ENCODE results near the gene NCAPD2. TPM values are rescaled to one million over a fixed set of nuclear protein-coding genes. Genes with fewer than 3 reads are reported as not detected.

The NCAPD2 gene, protein sequence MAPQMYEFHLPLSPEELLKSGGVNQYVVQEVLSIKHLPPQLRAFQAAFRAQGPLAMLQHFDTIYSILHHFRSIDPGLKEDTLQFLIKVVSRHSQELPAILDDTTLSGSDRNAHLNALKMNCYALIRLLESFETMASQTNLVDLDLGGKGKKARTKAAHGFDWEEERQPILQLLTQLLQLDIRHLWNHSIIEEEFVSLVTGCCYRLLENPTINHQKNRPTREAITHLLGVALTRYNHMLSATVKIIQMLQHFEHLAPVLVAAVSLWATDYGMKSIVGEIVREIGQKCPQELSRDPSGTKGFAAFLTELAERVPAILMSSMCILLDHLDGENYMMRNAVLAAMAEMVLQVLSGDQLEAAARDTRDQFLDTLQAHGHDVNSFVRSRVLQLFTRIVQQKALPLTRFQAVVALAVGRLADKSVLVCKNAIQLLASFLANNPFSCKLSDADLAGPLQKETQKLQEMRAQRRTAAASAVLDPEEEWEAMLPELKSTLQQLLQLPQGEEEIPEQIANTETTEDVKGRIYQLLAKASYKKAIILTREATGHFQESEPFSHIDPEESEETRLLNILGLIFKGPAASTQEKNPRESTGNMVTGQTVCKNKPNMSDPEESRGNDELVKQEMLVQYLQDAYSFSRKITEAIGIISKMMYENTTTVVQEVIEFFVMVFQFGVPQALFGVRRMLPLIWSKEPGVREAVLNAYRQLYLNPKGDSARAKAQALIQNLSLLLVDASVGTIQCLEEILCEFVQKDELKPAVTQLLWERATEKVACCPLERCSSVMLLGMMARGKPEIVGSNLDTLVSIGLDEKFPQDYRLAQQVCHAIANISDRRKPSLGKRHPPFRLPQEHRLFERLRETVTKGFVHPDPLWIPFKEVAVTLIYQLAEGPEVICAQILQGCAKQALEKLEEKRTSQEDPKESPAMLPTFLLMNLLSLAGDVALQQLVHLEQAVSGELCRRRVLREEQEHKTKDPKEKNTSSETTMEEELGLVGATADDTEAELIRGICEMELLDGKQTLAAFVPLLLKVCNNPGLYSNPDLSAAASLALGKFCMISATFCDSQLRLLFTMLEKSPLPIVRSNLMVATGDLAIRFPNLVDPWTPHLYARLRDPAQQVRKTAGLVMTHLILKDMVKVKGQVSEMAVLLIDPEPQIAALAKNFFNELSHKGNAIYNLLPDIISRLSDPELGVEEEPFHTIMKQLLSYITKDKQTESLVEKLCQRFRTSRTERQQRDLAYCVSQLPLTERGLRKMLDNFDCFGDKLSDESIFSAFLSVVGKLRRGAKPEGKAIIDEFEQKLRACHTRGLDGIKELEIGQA (N-terminal part only)
- 112 and 123 TPM in 2 replicates for total RNA-seq

DNA sequence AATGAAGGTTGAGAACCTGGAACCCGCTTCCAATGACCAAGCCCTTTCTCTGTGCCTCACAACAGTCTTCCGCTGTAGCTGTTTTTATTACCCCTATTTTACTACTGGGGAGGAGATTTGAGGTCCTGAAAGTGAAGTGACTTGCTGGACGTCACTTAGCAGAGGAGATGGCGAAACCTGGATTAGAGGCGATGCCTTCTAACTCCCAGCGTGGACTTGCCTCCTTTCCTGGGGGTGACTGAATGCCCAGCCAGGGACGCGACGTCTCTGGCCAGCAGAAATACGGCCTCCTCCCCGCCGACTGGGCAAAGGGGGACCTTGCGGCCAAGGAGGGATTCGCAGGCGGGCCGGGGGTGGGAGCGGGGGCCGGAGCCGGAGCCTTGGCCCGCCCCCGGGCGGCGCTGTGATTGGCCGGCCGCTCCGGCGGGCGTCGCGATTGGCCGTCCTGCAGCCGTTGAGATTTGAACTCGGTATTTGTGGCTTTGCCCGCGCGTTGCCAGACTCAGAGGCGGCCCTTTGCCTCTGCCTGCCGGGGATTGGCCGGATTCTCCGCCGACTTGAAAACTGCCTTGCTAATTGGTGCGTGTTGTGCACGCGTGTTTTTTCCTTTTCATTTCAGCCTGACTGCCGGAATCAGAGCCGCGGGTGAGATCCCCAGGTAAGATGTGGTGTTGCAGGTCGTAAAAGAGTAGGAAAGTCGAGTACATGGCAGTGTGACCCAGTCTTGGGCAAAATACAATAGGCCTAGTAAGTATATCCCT, at the start of gene NCAPD2:
Gene NCAPD2 (plus strand): TSS at position 606 of the 761 bp plus-strand sequence. CDS start 997 bp downstream, outside the sequence.
- intact Hi-C loops (cut with micrococcal nuclease): loop anchor here (1.0 to 5.0 kb wide), 19 partner anchors 23 to 639 kb away; partner anchors contain the start of genes CD4, CDCA3, CHD4 and CLSTN3

DNA sequence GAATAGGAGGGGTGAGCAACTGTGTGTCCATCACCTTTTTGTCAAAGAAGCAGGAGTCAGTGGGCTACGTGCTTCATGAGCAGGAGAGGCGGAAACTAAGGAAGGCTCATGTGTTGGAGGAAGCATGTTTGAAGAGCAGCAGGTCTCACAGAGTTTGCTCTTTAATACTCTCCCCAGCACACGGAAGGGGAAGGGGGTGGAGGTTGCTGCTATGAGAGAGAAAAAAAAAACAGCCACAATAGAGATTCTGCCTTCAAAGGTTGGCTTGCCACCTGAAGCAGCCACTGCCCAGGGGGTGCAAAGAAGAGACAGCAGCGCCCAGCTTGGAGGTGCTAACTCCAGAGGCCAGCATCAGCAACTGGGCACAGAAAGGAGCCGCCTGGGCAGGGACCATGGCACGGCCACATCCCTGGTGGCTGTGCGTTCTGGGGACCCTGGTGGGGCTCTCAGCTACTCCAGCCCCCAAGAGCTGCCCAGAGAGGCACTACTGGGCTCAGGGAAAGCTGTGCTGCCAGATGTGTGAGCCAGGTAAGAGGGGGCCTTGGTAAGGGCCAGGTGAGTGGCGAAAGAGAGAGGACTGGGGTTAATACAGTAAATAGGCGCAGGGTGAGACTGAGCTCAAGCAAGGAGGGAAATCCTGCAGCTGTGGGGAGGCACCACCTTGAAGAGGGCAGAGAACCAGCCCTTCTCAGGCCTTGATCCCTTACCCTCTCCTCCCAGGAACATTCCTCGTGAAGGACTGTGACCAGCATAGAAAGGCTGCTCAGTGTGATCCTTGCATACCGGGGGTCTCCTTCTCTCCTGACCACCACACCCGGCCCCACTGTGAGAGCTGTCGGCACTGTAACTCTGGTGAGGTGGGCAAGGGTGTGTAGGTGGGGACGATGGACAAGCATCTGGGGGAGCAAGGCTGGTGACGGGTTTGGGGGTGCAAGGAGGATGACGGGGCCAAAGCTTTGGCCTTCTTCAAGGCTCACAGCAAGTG, 48.9 kb upstream of the NCAPD2 start, which contains the start of gene CD27:
Gene CD27 (plus strand): TSS at position 252 of the 985 bp plus-strand sequence. CDS start 141 bp downstream, at position 393.
- intact Hi-C loops (cut with micrococcal nuclease): loop anchor here (1.0 kb wide), 4 partner anchors 7 to 22 kb away; partner anchors contain the start of gene TAPBPL

DNA sequence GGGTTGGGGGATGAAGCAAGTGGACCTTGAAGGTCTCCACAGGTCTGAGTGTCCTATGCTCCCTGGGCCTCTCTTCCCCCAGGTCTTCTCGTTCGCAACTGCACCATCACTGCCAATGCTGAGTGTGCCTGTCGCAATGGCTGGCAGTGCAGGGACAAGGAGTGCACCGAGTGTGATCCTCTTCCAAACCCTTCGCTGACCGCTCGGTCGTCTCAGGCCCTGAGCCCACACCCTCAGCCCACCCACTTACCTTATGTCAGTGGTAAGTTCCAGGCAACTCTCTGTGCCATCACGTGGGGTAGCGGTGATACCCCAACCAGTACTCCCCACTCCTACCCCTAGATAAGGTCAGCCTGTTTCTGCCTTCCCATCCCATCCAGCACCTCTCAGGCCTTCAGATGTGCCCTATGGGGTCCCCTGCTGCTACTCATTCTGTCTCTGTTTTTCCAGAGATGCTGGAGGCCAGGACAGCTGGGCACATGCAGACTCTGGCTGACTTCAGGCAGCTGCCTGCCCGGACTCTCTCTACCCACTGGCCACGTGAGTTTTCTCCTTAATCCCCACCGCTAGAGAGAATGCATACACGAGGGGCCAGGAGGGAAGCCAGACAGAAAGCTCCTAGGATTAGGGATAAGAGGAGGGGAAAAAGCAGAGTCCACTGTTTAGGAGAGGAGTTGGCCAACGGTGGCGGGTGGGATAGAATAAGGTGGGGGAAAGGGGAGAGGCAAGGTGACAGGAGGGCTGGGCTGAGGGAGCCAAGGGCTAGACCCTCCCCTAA, 43.6 kb upstream of the NCAPD2 start:
- intact Hi-C loops (cut with micrococcal nuclease): loop anchor here (5.0 kb wide), 1 partner anchor 42 kb away; the partner anchor contains the start of genes MRPL51 and NCAPD2

DNA sequence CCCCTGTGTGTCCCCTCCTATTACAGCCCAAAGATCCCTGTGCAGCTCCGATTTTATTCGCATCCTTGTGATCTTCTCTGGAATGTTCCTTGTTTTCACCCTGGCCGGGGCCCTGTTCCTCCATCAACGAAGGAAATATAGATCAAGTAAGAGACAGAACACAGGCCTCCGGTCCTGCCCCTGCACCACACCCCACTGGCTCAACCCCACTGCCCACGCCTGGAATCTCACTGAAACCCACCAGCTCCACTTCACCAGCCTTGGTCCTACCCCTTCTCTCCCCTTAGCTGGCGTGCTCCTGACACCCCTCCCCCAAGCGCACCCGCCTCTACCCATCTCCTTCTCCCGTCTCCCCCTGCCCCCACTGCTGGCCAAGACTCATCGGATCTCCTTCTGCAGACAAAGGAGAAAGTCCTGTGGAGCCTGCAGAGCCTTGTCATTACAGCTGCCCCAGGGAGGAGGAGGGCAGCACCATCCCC, 43.0 kb upstream of the NCAPD2 start:
- intact Hi-C loops (cut with micrococcal nuclease): loop anchor here (5.0 kb wide), 1 partner anchor 41 kb away; the partner anchor contains the start of genes MRPL51 and NCAPD2

DNA sequence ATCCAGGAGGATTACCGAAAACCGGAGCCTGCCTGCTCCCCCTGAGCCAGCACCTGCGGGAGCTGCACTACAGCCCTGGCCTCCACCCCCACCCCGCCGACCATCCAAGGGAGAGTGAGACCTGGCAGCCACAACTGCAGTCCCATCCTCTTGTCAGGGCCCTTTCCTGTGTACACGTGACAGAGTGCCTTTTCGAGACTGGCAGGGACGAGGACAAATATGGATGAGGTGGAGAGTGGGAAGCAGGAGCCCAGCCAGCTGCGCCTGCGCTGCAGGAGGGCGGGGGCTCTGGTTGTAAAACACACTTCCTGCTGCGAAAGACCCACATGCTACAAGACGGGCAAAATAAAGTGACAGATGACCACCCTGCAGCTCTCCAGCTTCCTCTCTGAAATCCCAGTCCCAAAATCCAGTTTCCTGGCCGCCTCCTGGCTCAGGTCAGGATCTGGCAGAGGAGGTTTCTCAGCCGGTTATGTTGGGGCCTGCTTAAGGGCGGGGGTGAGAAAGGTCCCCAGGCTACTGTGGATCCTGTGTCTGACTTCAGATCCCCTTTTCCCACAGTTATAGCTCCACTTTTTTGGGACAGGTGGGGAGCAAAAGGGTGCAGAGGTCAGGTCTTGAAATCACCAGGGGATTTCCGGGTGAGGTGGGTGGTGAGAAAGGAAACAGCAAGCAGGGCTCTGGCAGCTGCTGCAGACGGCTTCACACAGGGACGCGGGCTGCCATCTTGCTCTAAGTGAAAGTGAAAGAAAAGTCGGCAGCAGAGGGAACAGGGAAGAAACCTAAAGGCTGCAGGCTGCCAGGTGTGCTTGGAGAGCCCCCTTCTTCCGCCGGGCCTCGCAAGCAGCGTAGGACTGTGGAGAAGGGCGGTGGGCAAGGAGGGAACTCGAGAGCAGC, 42.3 kb upstream of the NCAPD2 start, which contains the start of gene TAPBPL:
Gene TAPBPL (plus strand): TSS at position 695 of the 897 bp plus-strand sequence. CDS start 207 bp downstream, outside the sequence.
- intact Hi-C loops (cut with micrococcal nuclease): loop anchor here (1.0 to 5.0 kb wide), 7 partner anchors 7 to 117 kb away; partner anchors contain the start of genes CD27, MRPL51, NCAPD2 and VAMP1

DNA sequence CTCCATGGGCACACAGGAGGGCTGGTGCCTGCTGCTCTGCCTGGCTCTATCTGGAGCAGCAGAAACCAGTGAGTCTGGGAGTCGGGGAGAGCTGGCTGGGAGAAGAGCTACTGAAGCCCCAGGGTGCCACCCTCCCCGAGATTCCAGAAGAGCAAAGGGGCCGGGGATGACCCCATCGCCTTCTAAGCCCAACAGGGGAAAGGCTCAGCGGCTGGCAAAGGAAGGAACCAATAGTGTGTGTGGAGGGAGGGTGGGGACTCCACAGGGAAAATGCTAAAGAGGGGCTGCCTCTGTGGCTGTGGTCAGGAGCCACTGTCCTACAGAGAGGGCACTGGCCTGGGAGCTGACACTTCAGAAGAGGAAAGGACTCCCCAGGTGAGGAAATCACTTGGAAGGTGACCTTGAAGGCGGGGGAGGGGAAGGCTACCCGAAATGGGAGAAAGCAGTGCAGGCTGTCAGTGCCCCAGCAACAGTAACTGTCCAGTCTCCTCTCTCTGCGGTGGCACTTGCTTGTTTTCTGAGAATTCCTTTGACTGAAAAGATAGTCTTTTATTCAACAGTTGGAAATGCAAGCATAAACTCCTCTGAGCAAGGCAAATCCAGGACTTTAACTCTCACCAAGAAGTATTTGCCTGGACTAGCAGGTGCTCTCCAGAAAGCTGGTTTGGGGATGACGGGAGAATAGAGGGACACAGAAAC, 41.5 kb upstream of the NCAPD2 start:
- intact Hi-C loops (cut with micrococcal nuclease): loop anchor here (1.0 to 5.0 kb wide), 7 partner anchors 8 to 118 kb away; partner anchors contain the start of genes CD27, MRPL51, NCAPD2 and VAMP1

DNA sequence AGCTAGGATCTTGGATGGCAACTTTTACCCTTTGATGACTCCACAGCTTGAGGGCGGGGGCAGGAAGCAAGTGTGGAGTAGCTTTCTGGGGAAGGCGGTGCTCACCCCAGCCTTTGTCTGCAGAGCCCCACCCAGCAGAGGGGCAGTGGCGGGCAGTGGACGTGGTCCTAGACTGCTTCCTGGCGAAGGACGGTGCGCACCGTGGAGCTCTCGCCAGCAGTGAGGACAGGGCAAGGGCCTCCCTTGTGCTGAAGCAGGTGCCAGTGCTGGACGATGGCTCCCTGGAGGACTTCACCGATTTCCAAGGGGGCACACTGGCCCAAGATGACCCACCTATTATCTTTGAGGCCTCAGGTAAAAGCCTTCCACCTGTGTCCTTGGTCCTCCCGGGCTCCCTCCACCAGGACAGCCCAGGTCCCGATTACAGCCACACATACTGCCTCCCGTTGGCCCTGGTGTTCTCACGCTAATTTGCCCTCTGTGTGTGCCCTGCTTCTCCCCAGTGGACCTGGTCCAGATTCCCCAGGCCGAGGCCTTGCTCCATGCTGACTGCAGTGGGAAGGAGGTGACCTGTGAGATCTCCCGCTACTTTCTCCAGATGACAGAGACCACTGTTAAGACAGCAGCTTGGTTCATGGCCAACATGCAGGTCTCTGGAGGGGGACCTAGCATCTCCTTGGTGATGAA, 40.8 kb upstream of the NCAPD2 start:
- intact Hi-C loops (cut with micrococcal nuclease): loop anchor here (1.0 to 5.0 kb wide), 7 partner anchors 8 to 118 kb away; partner anchors contain the start of genes CD27, MRPL51, NCAPD2 and VAMP1

DNA sequence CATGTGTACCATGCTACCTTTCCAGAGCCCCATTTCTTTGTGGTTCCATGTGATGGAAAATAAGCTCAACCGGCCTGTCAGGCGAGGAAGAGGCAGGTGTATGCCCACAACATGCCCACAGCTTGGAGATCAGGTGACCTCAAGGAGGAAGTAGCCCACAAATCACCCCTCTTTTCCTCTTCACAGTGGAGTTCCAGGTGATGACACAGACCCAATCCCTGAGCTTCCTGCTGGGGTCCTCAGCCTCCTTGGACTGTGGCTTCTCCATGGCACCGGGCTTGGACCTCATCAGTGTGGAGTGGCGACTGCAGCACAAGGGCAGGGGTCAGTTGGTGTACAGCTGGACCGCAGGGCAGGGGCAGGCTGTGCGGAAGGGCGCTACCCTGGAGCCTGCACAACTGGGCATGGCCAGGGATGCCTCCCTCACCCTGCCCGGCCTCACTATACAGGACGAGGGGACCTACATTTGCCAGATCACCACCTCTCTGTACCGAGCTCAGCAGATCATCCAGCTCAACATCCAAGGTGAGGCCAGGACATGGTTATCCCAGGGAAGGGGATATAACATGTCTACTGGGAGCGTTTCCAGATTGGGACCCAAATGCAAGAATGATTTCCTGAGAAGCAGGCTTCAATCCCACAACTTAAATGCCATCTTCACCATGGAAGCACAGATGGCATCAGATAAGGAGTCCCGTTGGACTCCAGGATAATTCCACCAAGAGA, 36.5 kb upstream of the NCAPD2 start:
- intact Hi-C loops (cut with micrococcal nuclease): no loop called here

DNA sequence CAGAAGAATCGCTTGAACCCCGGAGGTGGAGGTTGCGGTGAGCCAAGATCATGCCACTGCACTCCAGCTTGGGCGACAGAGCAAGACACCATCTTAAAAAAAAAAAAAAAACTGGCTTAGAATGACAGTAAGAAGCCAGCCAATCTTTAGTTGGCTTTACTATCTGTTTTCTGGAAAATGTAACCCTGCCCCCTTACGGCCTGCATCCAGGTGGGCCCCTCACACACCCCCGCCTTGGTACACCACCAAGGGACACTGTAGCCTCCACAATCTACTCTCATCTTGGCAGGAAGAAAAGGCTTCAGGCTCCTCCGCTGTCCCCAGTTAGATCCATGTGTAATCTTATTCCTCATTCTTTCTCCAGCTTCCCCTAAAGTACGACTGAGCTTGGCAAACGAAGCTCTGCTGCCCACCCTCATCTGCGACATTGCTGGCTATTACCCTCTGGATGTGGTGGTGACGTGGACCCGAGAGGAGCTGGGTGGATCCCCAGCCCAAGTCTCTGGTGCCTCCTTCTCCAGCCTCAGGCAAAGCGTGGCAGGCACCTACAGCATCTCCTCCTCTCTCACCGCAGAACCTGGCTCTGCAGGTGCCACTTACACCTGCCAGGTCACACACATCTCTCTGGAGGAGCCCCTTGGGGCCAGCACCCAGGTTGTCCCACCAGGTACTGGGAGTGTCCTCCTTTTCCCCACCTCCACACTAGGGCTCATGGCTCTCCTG, 35.5 kb upstream of the NCAPD2 start:
- intact Hi-C loops (cut with micrococcal nuclease): no loop called here

DNA sequence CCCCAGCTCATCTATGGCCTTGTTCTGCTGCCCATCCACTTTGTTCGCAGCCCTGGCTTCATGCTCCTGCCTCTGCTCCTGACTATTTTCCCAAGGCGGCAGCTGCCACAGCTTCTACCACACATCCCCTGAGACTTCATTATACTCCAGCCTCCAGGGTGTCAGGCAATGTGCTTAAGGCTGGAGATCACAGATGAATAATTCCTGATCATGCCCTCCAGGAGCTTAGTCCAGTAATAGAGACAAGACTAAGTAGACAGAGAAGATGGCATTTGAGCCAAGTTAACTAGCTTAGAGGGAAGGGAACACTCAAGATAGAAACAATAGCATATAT, 34.9 kb upstream of the NCAPD2 start:
- intact Hi-C loops (cut with micrococcal nuclease): no loop called here

DNA sequence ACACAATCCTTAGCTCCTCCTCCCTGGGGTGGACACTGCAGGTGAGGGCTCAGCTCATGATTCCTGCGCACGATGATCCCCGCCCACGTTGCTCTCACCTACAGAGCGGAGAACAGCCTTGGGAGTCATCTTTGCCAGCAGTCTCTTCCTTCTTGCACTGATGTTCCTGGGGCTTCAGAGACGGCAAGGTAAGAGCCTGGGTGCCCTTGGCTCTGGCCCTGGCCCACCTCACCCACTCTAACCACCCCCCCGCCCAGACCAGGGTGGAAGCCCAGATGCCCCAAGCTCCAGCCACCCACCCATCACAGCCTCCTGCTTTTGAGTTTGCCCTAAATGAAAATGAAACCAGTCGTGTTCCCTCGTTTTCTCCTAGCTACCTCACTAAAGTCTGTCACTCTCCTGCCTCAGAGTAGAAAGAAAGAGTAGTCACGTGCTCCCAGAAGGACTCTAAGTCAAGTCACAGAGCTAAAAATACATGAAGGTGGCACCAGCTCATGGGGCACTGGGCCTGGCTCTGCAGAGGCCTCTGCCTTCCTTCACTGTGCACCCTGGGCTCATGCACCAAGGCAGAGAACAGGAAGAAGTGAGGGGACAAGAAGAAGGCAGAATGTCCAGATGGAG, 33.0 kb upstream of the NCAPD2 start:
- intact Hi-C loops (cut with micrococcal nuclease): loop anchor here (1.0 to 5.0 kb wide), 2 partner anchors 9 to 391 kb away; partner anchors contain the start of genes CDCA3, TAPBPL and USP5

DNA sequence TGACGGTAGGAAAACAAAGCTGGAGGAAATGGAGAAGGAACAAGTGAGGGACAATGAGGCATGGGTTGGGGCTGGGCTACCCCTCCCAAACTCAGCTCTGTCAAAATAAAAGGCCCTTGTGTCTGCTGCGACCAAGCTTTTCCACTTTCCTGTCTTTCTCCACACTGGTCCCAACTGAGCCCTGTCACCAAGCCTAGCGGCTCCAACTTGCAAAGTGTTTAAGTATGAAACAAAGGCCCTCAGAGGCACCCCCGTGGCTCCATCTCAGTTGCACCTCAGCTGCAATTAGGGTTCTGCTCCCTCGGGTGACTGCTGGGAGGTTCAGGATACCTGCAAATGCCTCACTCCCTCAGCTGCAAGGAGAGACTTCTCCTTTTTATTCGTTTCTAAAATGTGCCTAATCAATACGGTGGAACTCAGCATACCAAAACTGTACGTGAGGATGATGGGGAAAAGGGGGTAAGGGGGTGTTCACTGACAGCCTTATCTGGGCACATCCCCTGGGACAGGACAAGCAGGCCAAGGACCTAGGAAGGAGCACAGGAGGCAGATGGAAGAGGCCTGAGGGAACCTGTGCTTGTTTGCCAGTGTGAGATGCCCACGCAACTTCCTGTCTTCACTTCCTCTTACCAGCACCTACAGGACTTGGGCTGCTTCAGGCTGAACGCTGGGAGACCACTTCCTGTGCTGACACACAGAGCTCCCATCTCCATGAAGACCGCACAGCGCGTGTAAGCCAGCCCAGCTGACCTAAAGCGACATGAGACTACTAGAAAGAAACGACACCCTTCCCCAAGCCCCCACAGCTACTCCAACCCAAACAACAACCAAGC, 32.3 kb upstream of the NCAPD2 start:
- intact Hi-C loops (cut with micrococcal nuclease): loop anchor here (1.0 to 5.0 kb wide), 7 partner anchors 9 to 391 kb away; partner anchors contain the start of genes CD27, CDCA3, CHD4 and TAPBPL
